CD14-positive monocyte (primary cell): ENCODE results near the gene KIAA1755. TPM values are rescaled to one million over a fixed set of nuclear protein-coding genes. Genes with fewer than 3 reads are reported as not detected.
A peak's percentile ranks its signal among the peaks of the same experiment; 100 is the strongest.

Source experiments
- DNase-seq, 3 donors: peaks; one replicate each; pipeline ENCODE4 v3.0.0-alpha.2; 2011 to 2022
- H2AFZ ChIP-seq: 2 replicates; pipeline ENCODE4 v1.6.0; 2012; ENCODE audit warnings: mild to moderate bottlenecking, low read depth, low read length, inconsistent platforms; ENCODE audit not compliant: insufficient read depth, poor library complexity, severe bottlenecking
- H3K27ac ChIP-seq, 2 donors: 1 replicate in 1 of 2; 2 replicates in 1 of 2; pipeline ENCODE4 v1.5.1; 2012 to 2013; ENCODE audit warnings: low read length in 2 of 2, control low read depth in 1 of 2, inconsistent platforms in 1 of 2, low read depth in 1 of 2, mild to moderate bottlenecking in 1 of 2
- H3K27me3 ChIP-seq, 2 donors: one replicate each; pipeline versions ENCODE4 v1.6.0 to v1.6.1; 2011 to 2013; ENCODE audit warnings: low read length in 2 of 2; ENCODE audit not compliant: control insufficient read depth in 2 of 2, insufficient read depth in 2 of 2
- H3K36me3 ChIP-seq, 2 donors: replicated peaks in 1 of 2; 1 replicate in 1 of 2; 2 replicates in 1 of 2; pipeline versions ENCODE4 v1.5.1 to v1.6.1; 2012 to 2013; ENCODE audit warnings: low read length in 2 of 2, control low read depth in 1 of 2, inconsistent platforms in 1 of 2, mild to moderate bottlenecking in 1 of 2; ENCODE audit not compliant: insufficient read depth in 2 of 2, control insufficient read depth in 1 of 2
- H3K4me1 ChIP-seq, 2 donors: 1 replicate in 1 of 2; 2 replicates in 1 of 2; pipeline versions ENCODE4 v1.5.1 to v1.6.1; 2012 to 2013; ENCODE audit warnings: low read length in 2 of 2, control low read depth in 1 of 2, inconsistent platforms in 1 of 2, mild to moderate bottlenecking in 1 of 2, moderate library complexity in 1 of 2; ENCODE audit not compliant: insufficient read depth in 2 of 2, control insufficient read depth in 1 of 2
- H3K4me2 ChIP-seq: replicated peaks from 2 replicates; pipeline ENCODE3; 2012; ENCODE audit warnings: low read length, moderate library complexity, mild to moderate bottlenecking; ENCODE audit not compliant: poor library complexity, severe bottlenecking; ENCODE audit errors: extremely low read depth
- H3K4me3 ChIP-seq, 3 experiments: fragments of 200-600 bp in 1 of 3; sonication (generic) in 1 of 3; replicated peaks in 1 of 3; 1 replicate in 2 of 3; 2 replicates in 1 of 3; pipeline ENCODE4 v1.5.1; 2011 to 2013; ENCODE audit warnings: low read length in 3 of 3, mild to moderate bottlenecking in 3 of 3, control low read depth in 2 of 3, low read depth in 2 of 3, inconsistent platforms in 1 of 3, moderate library complexity in 1 of 3
- H3K79me2 ChIP-seq: 2 replicates; pipeline ENCODE4 v1.6.0; 2012; ENCODE audit warnings: mild to moderate bottlenecking, control low read depth, inconsistent platforms, low read length, moderate library complexity; ENCODE audit not compliant: insufficient read depth
- H3K9ac ChIP-seq: 2 replicates; pipeline ENCODE4 v1.6.0; 2017; ENCODE audit warnings: low read length, mild to moderate bottlenecking; ENCODE audit not compliant: insufficient read depth, poor library complexity, severe bottlenecking
- H3K9me3 ChIP-seq, 2 donors: replicated peaks in 1 of 2; 1 replicate in 1 of 2; 2 replicates in 1 of 2; pipeline versions ENCODE4 v1.5.1 to v1.6.1; 2012 to 2013; ENCODE audit warnings: low read length in 2 of 2, control low read depth in 1 of 2; ENCODE audit not compliant: control insufficient read depth in 1 of 2, insufficient read depth in 1 of 2
- H4K20me1 ChIP-seq: 2 replicates; pipeline ENCODE4 v1.6.0; 2012; ENCODE audit warnings: mild to moderate bottlenecking, low read length, control low read depth, moderate library complexity; ENCODE audit not compliant: insufficient read depth
- H3K27ac Mint-ChIP-seq, 7 donors: one replicate each; pipeline ENCODE4 v1.8.0; 2020; ENCODE audit warnings: mild to moderate bottlenecking in 7 of 7, mixed read lengths in 7 of 7, moderate library complexity in 6 of 7, inconsistent platforms in 2 of 7
- H3K27me3 Mint-ChIP-seq, 3 donors: one replicate each; pipeline ENCODE4 v1.8.0; 2021 to 2022; ENCODE audit warnings: low read depth in 3 of 3, mild to moderate bottlenecking in 3 of 3, mixed read lengths in 3 of 3, moderate library complexity in 3 of 3, inconsistent platforms in 1 of 3
- H3K36me3 Mint-ChIP-seq, 2 donors: one replicate each; pipeline ENCODE4 v1.8.0; 2020; ENCODE audit warnings: mixed read lengths in 2 of 2, inconsistent platforms in 1 of 2, mild to moderate bottlenecking in 1 of 2
- H3K4me1 Mint-ChIP-seq: one replicate; pipeline ENCODE4 v1.8.0; 2020; ENCODE audit warnings: mild to moderate bottlenecking, mixed read lengths
- H3K4me3 Mint-ChIP-seq, 2 donors: one replicate each; pipeline ENCODE4 v1.8.0; 2020; ENCODE audit warnings: mild to moderate bottlenecking in 2 of 2, mixed read lengths in 2 of 2, moderate library complexity in 1 of 2
- H3K9me3 Mint-ChIP-seq, 7 donors: one replicate each; pipeline ENCODE4 v1.8.0; 2020 to 2022; ENCODE audit warnings: mixed read lengths in 7 of 7, mild to moderate bottlenecking in 6 of 7, moderate library complexity in 6 of 7, inconsistent platforms in 2 of 7
- WGBS: methylation state at CpG from one replicate; pipeline ENCODE4 v1.1.5; 2013; ENCODE audit warnings: missing lambda C conversion rate; ENCODE audit not compliant: insufficient coverage; 5-methylcytosine and 5-hydroxymethylcytosine counted together
- intact Hi-C, 2 donors: fragments of 100-400 bp; cut with micrococcal nuclease; formaldehyde crosslinking; loops; one replicate each; pipeline versions ENCODE4 v1.15.0 to v1.15.1; 2023
- polyA plus RNA-seq, 3 donors: library from polyadenylated mRNA; depleted of rRNA in 1 of 3; unstranded in 2 of 3; stranded (reverse) in 1 of 3; fragments of 300-500 nt in 2 of 3; fragments of >200 nt in 1 of 3; fragmentation: Illumina TruSeq in 2 of 3; gene quantifications; 1 replicate in 2 of 3; 2 replicates in 1 of 3; pipeline ENCODE4 v1.2.3, GENCODE V29; 2012 to 2021
- TF ChIP-seq, protein P1 (sequence below): fragments of 200-600 bp; IDR thresholded peaks from one replicate; pipeline ENCODE4 v1.8.0; 2022; ENCODE audit warnings: antibody characterized with exemption, mild to moderate bottlenecking

Gene KIAA1755
- polyA plus RNA-seq, 3 donors: not detected

DNA sequence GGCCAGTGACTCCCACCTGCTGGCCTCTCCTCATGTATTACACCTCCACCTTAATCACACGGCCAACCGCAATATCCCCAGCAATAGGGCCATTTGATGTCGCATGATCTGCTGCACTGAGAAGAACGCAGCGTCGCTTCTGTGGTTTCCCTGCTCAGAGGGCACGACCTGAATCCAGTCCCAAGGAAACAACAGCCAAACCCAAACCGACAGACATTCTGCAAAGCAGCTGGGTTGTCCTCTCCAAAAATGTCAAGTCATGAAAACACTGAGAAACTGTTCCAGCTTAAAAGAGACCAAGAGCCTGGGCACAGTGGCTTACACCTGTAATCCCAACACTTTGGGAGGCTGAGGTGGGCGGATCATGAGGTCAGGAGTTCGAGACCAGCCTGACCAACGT, 35.9 kb upstream of the KIAA1755 start:
- Histone ChIP-seq H3K4me3 (no peak overlapping the region), H3K4me2 (no peak overlapping the region), H3K9me3 (no peaks in the 10 kb centered on the region), H3K27ac (no peak overlapping the region), H4K20me1 (no peaks in the 10 kb centered on the region), H3K79me2 (no peaks in the 10 kb centered on the region), H3K27me3 (no peaks in the 10 kb centered on the region), H3K36me3 (no peaks in the 10 kb centered on the region), H3K9ac (no peak overlapping the region), H2AFZ (no peak overlapping the region), H3K4me1 (peaks cover 96% of the 10 kb centered on the region in 2 donors)
- intact Hi-C loops: no loop called here
- Mint-ChIP-seq H3K36me3 (no peaks in the 10 kb centered on the region), H3K4me3 (peak overlapping the region in 1 of 2 donors; percentile 46), H3K27ac (peak overlapping the region; percentile 55 to 85 (median 69)), H3K27me3 (peaks cover 0 to 3% (median 3%) of the 10 kb centered on the region in 3 donors), H3K9me3 (no peaks in the 10 kb centered on the region), H3K4me1 (peaks cover 94% of the 10 kb centered on the region)
- DNase-seq: no peak
- TF ChIP-seq, protein P1, sequence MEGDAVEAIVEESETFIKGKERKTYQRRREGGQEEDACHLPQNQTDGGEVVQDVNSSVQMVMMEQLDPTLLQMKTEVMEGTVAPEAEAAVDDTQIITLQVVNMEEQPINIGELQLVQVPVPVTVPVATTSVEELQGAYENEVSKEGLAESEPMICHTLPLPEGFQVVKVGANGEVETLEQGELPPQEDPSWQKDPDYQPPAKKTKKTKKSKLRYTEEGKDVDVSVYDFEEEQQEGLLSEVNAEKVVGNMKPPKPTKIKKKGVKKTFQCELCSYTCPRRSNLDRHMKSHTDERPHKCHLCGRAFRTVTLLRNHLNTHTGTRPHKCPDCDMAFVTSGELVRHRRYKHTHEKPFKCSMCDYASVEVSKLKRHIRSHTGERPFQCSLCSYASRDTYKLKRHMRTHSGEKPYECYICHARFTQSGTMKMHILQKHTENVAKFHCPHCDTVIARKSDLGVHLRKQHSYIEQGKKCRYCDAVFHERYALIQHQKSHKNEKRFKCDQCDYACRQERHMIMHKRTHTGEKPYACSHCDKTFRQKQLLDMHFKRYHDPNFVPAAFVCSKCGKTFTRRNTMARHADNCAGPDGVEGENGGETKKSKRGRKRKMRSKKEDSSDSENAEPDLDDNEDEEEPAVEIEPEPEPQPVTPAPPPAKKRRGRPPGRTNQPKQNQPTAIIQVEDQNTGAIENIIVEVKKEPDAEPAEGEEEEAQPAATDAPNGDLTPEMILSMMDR: no peak
- WGBS: 14% methylated on average over 8 of the region's 11 CpGs

- Histone ChIP-seq H3K9ac (no peak overlapping the region), H3K4me2 (no peak overlapping the region), H3K27me3 (no peaks in the 10 kb centered on the region), H3K36me3 (no peaks in the 10 kb centered on the region), H2AFZ (no peak overlapping the region), H4K20me1 (no peaks in the 10 kb centered on the region), H3K4me3 (no peak overlapping the region), H3K4me1 (peaks cover 96 to 97% of the 10 kb centered on the region in 2 donors), H3K9me3 (no peaks in the 10 kb centered on the region), H3K27ac (no peak overlapping the region), H3K79me2 (no peaks in the 10 kb centered on the region)
- no peak overlapping the region for H3K4me3 Mint-ChIP-seq
- no peaks in the 10 kb centered on the region for H3K9me3 Mint-ChIP-seq
- H3K27ac Mint-ChIP-seq: peak overlapping the region in 1 of 7 donors; percentile 61
- no peaks in the 10 kb centered on the region for H3K36me3 Mint-ChIP-seq
- 98% methylated on average over 5 of the region's 5 CpGs for WGBS
- H3K27me3 Mint-ChIP-seq: peaks cover 0 to 3% (median 3%) of the 10 kb centered on the region in 3 donors
- H3K4me1 Mint-ChIP-seq: peaks cover 95% of the 10 kb centered on the region
- intact Hi-C loops: no loop called here
- TF ChIP-seq, protein P1: no peak
- no peak for DNase-seq
These were observed 35.3 kb upstream of the KIAA1755 start for GRCh38 chr20:38295811-38296210.
